ENCODE measurements around the gene ARL8A. TPM values are rescaled to one million over a fixed set of nuclear protein-coding genes. Genes with fewer than 3 reads are reported as not detected.

ARL8A gene
- polyA plus RNA-seq, 4 donors = 17.4 to 23.5 (median 22.6) TPM

- peaks cover 0 to 56% (median 2%) of the 10 kb centered on the region in 3 donors for H3K4me1 ChIP-seq (ENCODE audit: control insufficient read depth in 3 of 3, insufficient read depth in 2 of 3, low read depth in 1 of 3, low read length in 2 of 3)
- peaks cover 0 to 14% (median 3%) of the 10 kb centered on the region in 3 donors for H3K27me3 ChIP-seq (ENCODE audit: control insufficient read depth in 3 of 3, insufficient read depth in 3 of 3, low read length in 3 of 3)
- DNase-seq (peak; percentile 71 to 80), FAIRE-seq (no peak)
- no peaks in the 10 kb centered on the region for H3K9me3 ChIP-seq (ENCODE audit: control insufficient read depth in 2 of 2, insufficient read depth in 1 of 2, low read depth in 1 of 2, low read length in 1 of 2)
- H3K4me3 ChIP-seq (ENCODE audit: low read depth in 1 of 3, low read length in 3 of 3) = no peak overlapping the region
- WGBS, 3 donors = 34 to 46% (median 40%) methylated on average over 20 of the region's 20 CpGs
- no peaks in the 10 kb centered on the region for H3K36me3 ChIP-seq (ENCODE audit: control insufficient read depth in 3 of 3, insufficient read depth in 2 of 3, low read depth in 1 of 3, low read length in 3 of 3)
- H3K27ac ChIP-seq (ENCODE audit: low read depth in 1 of 3, low read length in 2 of 3) = peak overlapping the region in 1 of 3 donors; percentile 83
Measured at GRCh38 chr1:202189001-202189790, 44.7 kb upstream of the ARL8A start.

GRCh38 chr1:202187697-202188407, 43.3 kb upstream of the ARL8A start:
- Histone ChIP-seq H3K27me3 (ENCODE audit: control insufficient read depth in 3 of 3, insufficient read depth in 3 of 3, low read length in 3 of 3) (peaks cover 0 to 2% (median 2%) of the 10 kb centered on the region in 3 donors), H3K4me1 (ENCODE audit: control insufficient read depth in 3 of 3, insufficient read depth in 2 of 3, low read depth in 1 of 3, low read length in 2 of 3) (peaks cover 0 to 47% (median 2%) of the 10 kb centered on the region in 3 donors), H3K9me3 (ENCODE audit: control insufficient read depth in 2 of 2, insufficient read depth in 1 of 2, low read depth in 1 of 2, low read length in 1 of 2) (no peaks in the 10 kb centered on the region), H3K27ac (ENCODE audit: low read depth in 1 of 3, low read length in 2 of 3) (peak overlapping the region in 1 of 3 donors; percentile 16), H3K4me3 (ENCODE audit: low read depth in 1 of 3, low read length in 3 of 3) (peak overlapping the region in 1 of 3 donors; percentile 45), H3K36me3 (ENCODE audit: control insufficient read depth in 3 of 3, insufficient read depth in 2 of 3, low read depth in 1 of 3, low read length in 3 of 3) (no peaks in the 10 kb centered on the region)
- 26 to 66% (median 42%) methylated on average over 6 to 8 of the region's 8 CpGs for WGBS, 3 donors
- DNase-seq = no peak
- FAIRE-seq = no peak

GRCh38 chr1:202187041-202187671, 42.6 kb upstream of the ARL8A start:
- FAIRE-seq (no peak), DNase-seq (peak; percentile 41 to 97)
- peaks cover 0 to 2% (median 0%) of the 10 kb centered on the region in 3 donors for H3K27me3 ChIP-seq (ENCODE audit: control insufficient read depth in 3 of 3, insufficient read depth in 3 of 3, low read length in 3 of 3)
- 19 to 54% (median 39%) methylated on average over 8 of the region's 8 CpGs for WGBS, 3 donors
- peak overlapping the region in 1 of 3 donors; percentile 61 for H3K27ac ChIP-seq (ENCODE audit: low read depth in 1 of 3, low read length in 2 of 3)
- H3K4me3 ChIP-seq (ENCODE audit: low read depth in 1 of 3, low read length in 3 of 3) = peak overlapping the region in 1 of 3 donors; percentile 45
- H3K4me1 ChIP-seq (ENCODE audit: control insufficient read depth in 3 of 3, insufficient read depth in 2 of 3, low read depth in 1 of 3, low read length in 2 of 3) = peaks cover 0 to 43% (median 2%) of the 10 kb centered on the region in 3 donors
- H3K9me3 ChIP-seq (ENCODE audit: control insufficient read depth in 2 of 2, insufficient read depth in 1 of 2, low read depth in 1 of 2, low read length in 1 of 2) = no peaks in the 10 kb centered on the region
- H3K36me3 ChIP-seq (ENCODE audit: control insufficient read depth in 3 of 3, insufficient read depth in 2 of 3, low read depth in 1 of 3, low read length in 3 of 3) = no peaks in the 10 kb centered on the region

GRCh38 chr1:202186327-202186726, 41.8 kb upstream of the ARL8A start:
- Histone ChIP-seq H3K27me3 (ENCODE audit: control insufficient read depth in 3 of 3, insufficient read depth in 3 of 3, low read length in 3 of 3) (peaks cover 0 to 2% (median 0%) of the 10 kb centered on the region in 3 donors), H3K4me3 (ENCODE audit: low read depth in 1 of 3, low read length in 3 of 3) (no peak overlapping the region), H3K4me1 (ENCODE audit: control insufficient read depth in 3 of 3, insufficient read depth in 2 of 3, low read depth in 1 of 3, low read length in 2 of 3) (peaks cover 0 to 43% (median 2%) of the 10 kb centered on the region in 3 donors), H3K27ac (ENCODE audit: low read depth in 1 of 3, low read length in 2 of 3) (peak overlapping the region in 1 of 3 donors; percentile 61), H3K36me3 (ENCODE audit: control insufficient read depth in 3 of 3, insufficient read depth in 2 of 3, low read depth in 1 of 3, low read length in 3 of 3) (no peaks in the 10 kb centered on the region), H3K9me3 (ENCODE audit: control insufficient read depth in 2 of 2, insufficient read depth in 1 of 2, low read depth in 1 of 2, low read length in 1 of 2) (no peaks in the 10 kb centered on the region)
- DNase-seq (no peak), FAIRE-seq (no peak)
- 73 to 79% (median 79%) methylated on average over 7 of the region's 7 CpGs for WGBS, 3 donors

- Histone ChIP-seq H3K4me1 (ENCODE audit: control insufficient read depth in 3 of 3, insufficient read depth in 2 of 3, low read depth in 1 of 3, low read length in 2 of 3) (peaks cover 0 to 35% (median 2%) of the 10 kb centered on the region in 3 donors), H3K36me3 (ENCODE audit: control insufficient read depth in 3 of 3, insufficient read depth in 2 of 3, low read depth in 1 of 3, low read length in 3 of 3) (no peaks in the 10 kb centered on the region), H3K27ac (ENCODE audit: low read depth in 1 of 3, low read length in 2 of 3) (no peak overlapping the region), H3K27me3 (ENCODE audit: control insufficient read depth in 3 of 3, insufficient read depth in 3 of 3, low read length in 3 of 3) (peaks cover 0 to 2% (median 0%) of the 10 kb centered on the region in 3 donors), H3K9me3 (ENCODE audit: control insufficient read depth in 2 of 2, insufficient read depth in 1 of 2, low read depth in 1 of 2, low read length in 1 of 2) (no peaks in the 10 kb centered on the region), H3K4me3 (ENCODE audit: low read depth in 1 of 3, low read length in 3 of 3) (no peak overlapping the region)
- 6 to 19% (median 19%) methylated on average over 19 of the region's 19 CpGs for WGBS, 3 donors
- FAIRE-seq (no peak), DNase-seq (peak; percentile 86 to 92)
Measured at GRCh38 chr1:202184750-202185460, 40.4 kb upstream of the ARL8A start.

GRCh38 chr1:202182040-202182877, 37.7 kb upstream of the ARL8A start:
- DNase-seq (no peak), FAIRE-seq (no peak)
- no peak overlapping the region for H3K27ac ChIP-seq (ENCODE audit: low read depth in 1 of 3, low read length in 2 of 3)
- WGBS, 3 donors = 83 to 93% (median 90%) methylated on average over 8 of the region's 8 CpGs
- peaks cover 0 to 12% (median 0%) of the 10 kb centered on the region in 3 donors for H3K4me1 ChIP-seq (ENCODE audit: control insufficient read depth in 3 of 3, insufficient read depth in 2 of 3, low read depth in 1 of 3, low read length in 2 of 3)
- no peaks in the 10 kb centered on the region for H3K36me3 ChIP-seq (ENCODE audit: control insufficient read depth in 3 of 3, insufficient read depth in 2 of 3, low read depth in 1 of 3, low read length in 3 of 3)
- H3K4me3 ChIP-seq (ENCODE audit: low read depth in 1 of 3, low read length in 3 of 3) = no peak overlapping the region
- H3K27me3 ChIP-seq (ENCODE audit: control insufficient read depth in 3 of 3, insufficient read depth in 3 of 3, low read length in 3 of 3) = peaks cover 0 to 4% (median 0%) of the 10 kb centered on the region in 3 donors
- no peaks in the 10 kb centered on the region for H3K9me3 ChIP-seq (ENCODE audit: control insufficient read depth in 2 of 2, insufficient read depth in 1 of 2, low read depth in 1 of 2, low read length in 1 of 2)

- Histone ChIP-seq H3K4me3 (ENCODE audit: low read depth in 1 of 3, low read length in 3 of 3) (no peak overlapping the region), H3K27me3 (ENCODE audit: control insufficient read depth in 3 of 3, insufficient read depth in 3 of 3, low read length in 3 of 3) (peaks cover 0 to 4% (median 0%) of the 10 kb centered on the region in 3 donors), H3K4me1 (ENCODE audit: control insufficient read depth in 3 of 3, insufficient read depth in 2 of 3, low read depth in 1 of 3, low read length in 2 of 3) (peaks cover 0 to 5% (median 0%) of the 10 kb centered on the region in 3 donors), H3K36me3 (ENCODE audit: control insufficient read depth in 3 of 3, insufficient read depth in 2 of 3, low read depth in 1 of 3, low read length in 3 of 3) (no peaks in the 10 kb centered on the region), H3K9me3 (ENCODE audit: control insufficient read depth in 2 of 2, insufficient read depth in 1 of 2, low read depth in 1 of 2, low read length in 1 of 2) (no peaks in the 10 kb centered on the region), H3K27ac (ENCODE audit: low read depth in 1 of 3, low read length in 2 of 3) (no peak overlapping the region)
- 80 to 89% (median 84%) methylated on average over 5 to 7 of the region's 7 CpGs for WGBS, 3 donors
- DNase-seq = no peak
- FAIRE-seq = no peak
Measured at GRCh38 chr1:202181586-202181985, 37.0 kb upstream of the ARL8A start.

Measured in small intestine (tissue), 7 donors.